GM18873 (cell line): Measurements from ENCODE around the gene TMEM266.

ENCODE experiments used
- ATAC-seq: cut with Tn5 transposase; IDR thresholded peaks from one replicate; pipeline ENCODE4 v1.9.1; 2021; ENCODE audit warnings: mild to moderate bottlenecking, moderate library complexity, moderate number of reproducible peaks; ENCODE audit not compliant: unreplicated experiment, low FRiP score

Gene TMEM266

GRCh38 chr15:76159282-76159681 lies 99.5 kb downstream of the TMEM266 start:
- no peak for ATAC-seq

GRCh38 chr15:76160426-76161152 lies 100.8 kb downstream of the TMEM266 start:
- ATAC-seq, result no peak

- ATAC-seq, result no peak
Measured at GRCh38 chr15:76161153-76162035, 101.6 kb downstream of the TMEM266 start.

GRCh38 chr15:76162036-76162398 lies 102.2 kb downstream of the TMEM266 start:
- no peak for ATAC-seq

- no peak for ATAC-seq
Measured at GRCh38 chr15:76162784-76163456, 103.1 kb downstream of the TMEM266 start.

GRCh38 chr15:76163457-76164295 lies 103.9 kb downstream of the TMEM266 start:
- no peak for ATAC-seq

- no peak for ATAC-seq
Measured at GRCh38 chr15:76164602-76165001, 104.8 kb downstream of the TMEM266 start.

- ATAC-seq, result no peak
Measured at GRCh38 chr15:76165951-76166350, 106.2 kb downstream of the TMEM266 start.

GRCh38 chr15:76168237-76168984 lies 108.6 kb downstream of the TMEM266 start:
- ATAC-seq, result no peak

- no peak for ATAC-seq
Measured at GRCh38 chr15:76169018-76169417, 109.2 kb downstream of the TMEM266 start.

GRCh38 chr15:76169911-76170800 lies 110.4 kb downstream of the TMEM266 start:
- no peak for ATAC-seq

- ATAC-seq, result no peak
Measured at GRCh38 chr15:76172782-76173181, 113.0 kb downstream of the TMEM266 start.

GRCh38 chr15:76173317-76173834 lies 113.6 kb downstream of the TMEM266 start:
- ATAC-seq, result no peak

- ATAC-seq, result no peak
Measured at GRCh38 chr15:76174654-76175053, 114.9 kb downstream of the TMEM266 start.

- ATAC-seq, result no peak
Measured at GRCh38 chr15:76175442-76175841, 115.7 kb downstream of the TMEM266 start.

GRCh38 chr15:76176059-76176458 lies 116.3 kb downstream of the TMEM266 start:
- no peak for ATAC-seq

- ATAC-seq, result no peak
Measured at GRCh38 chr15:76176487-76177085, 116.8 kb downstream of the TMEM266 start.

GRCh38 chr15:76177491-76178040 lies 117.8 kb downstream of the TMEM266 start:
- no peak for ATAC-seq
